ENCODE measurements around the gene HSD11B2.

The HSD11B2 gene

GRCh38 chr16:67431775-67432505 is 1.0 kb downstream of the HSD11B2 start:
- FAIRE-seq (no peak), DNase-seq (ENCODE audit: insufficient read length, low spot score) (no peak)

GRCh38 chr16:67432506-67432890 is 1.6 kb downstream of the HSD11B2 start:
- DNase-seq (ENCODE audit: insufficient read length, low spot score) (no peak), FAIRE-seq (no peak)

GRCh38 chr16:67433131-67433719 is 2.3 kb downstream of the HSD11B2 start:
- DNase-seq (ENCODE audit: insufficient read length, low spot score) (no peak), FAIRE-seq (no peak)

- FAIRE-seq = no peak
- no peak for DNase-seq (ENCODE audit: insufficient read length, low spot score)
These were observed 4.8 kb downstream of the HSD11B2 start for GRCh38 chr16:67435758-67436164.

GRCh38 chr16:67436640-67437193 is 5.8 kb downstream of the HSD11B2 start:
- DNase-seq (ENCODE audit: insufficient read length, low spot score) (no peak), FAIRE-seq (no peak)

- DNase-seq (ENCODE audit: insufficient read length, low spot score) (no peak), FAIRE-seq (no peak)
These were observed 6.6 kb downstream of the HSD11B2 start for GRCh38 chr16:67437513-67437912.

- no peak for DNase-seq (ENCODE audit: insufficient read length, low spot score)
- no peak for FAIRE-seq
These were observed 7.3 kb downstream of the HSD11B2 start for GRCh38 chr16:67438098-67438791.

- DNase-seq (ENCODE audit: insufficient read length, low spot score) = no peak
- FAIRE-seq = no peak
These were observed 8.0 kb downstream of the HSD11B2 start for GRCh38 chr16:67438824-67439393.

- DNase-seq (ENCODE audit: insufficient read length, low spot score) = no peak
- no peak for FAIRE-seq
These were observed 10.4 kb downstream of the HSD11B2 start for GRCh38 chr16:67441271-67441753.

GRCh38 chr16:67441907-67442306 is 11.0 kb downstream of the HSD11B2 start:
- FAIRE-seq (no peak), DNase-seq (ENCODE audit: insufficient read length, low spot score) (no peak)

- FAIRE-seq = no peak
- no peak for DNase-seq (ENCODE audit: insufficient read length, low spot score)
These were observed 11.8 kb downstream of the HSD11B2 start for GRCh38 chr16:67442581-67443255.

- no peak for FAIRE-seq
- DNase-seq (ENCODE audit: insufficient read length, low spot score) = no peak
These were observed 12.3 kb downstream of the HSD11B2 start for GRCh38 chr16:67443265-67443664.

- FAIRE-seq = no peak
- DNase-seq (ENCODE audit: insufficient read length, low spot score) = no peak
These were observed 13.6 kb downstream of the HSD11B2 start for GRCh38 chr16:67444259-67445125.

GRCh38 chr16:67445126-67445426 is 14.2 kb downstream of the HSD11B2 start:
- FAIRE-seq (no peak), DNase-seq (ENCODE audit: insufficient read length, low spot score) (no peak)

- no peak for FAIRE-seq
- DNase-seq (ENCODE audit: insufficient read length, low spot score) = no peak
These were observed 14.6 kb downstream of the HSD11B2 start for GRCh38 chr16:67445441-67445912.

GRCh38 chr16:67445913-67446907 is 15.3 kb downstream of the HSD11B2 start:
- no peak for FAIRE-seq

GRCh38 chr16:67446968-67447507 is 16.1 kb downstream of the HSD11B2 start:
- FAIRE-seq = no peak
- no peak for DNase-seq (ENCODE audit: insufficient read length, low spot score)

More at GRCh38 chr16:67445913-67446907, 15.3 kb downstream of the HSD11B2 start:
- no peak for DNase-seq (ENCODE audit: insufficient read length, low spot score)

GRCh38 chr16:67447508-67448076 is 16.7 kb downstream of the HSD11B2 start:
- DNase-seq (ENCODE audit: insufficient read length, low spot score) (peak; percentile 87), FAIRE-seq (peak; percentile 96)
